ENCODE measurements around the gene PRKG1. TPM values are rescaled to one million over a fixed set of nuclear protein-coding genes. Genes with fewer than 3 reads are reported as not detected.

PRKG1 gene
- total RNA-seq, 1 donor from 2014 or later: 0.17 TPM

DNA sequence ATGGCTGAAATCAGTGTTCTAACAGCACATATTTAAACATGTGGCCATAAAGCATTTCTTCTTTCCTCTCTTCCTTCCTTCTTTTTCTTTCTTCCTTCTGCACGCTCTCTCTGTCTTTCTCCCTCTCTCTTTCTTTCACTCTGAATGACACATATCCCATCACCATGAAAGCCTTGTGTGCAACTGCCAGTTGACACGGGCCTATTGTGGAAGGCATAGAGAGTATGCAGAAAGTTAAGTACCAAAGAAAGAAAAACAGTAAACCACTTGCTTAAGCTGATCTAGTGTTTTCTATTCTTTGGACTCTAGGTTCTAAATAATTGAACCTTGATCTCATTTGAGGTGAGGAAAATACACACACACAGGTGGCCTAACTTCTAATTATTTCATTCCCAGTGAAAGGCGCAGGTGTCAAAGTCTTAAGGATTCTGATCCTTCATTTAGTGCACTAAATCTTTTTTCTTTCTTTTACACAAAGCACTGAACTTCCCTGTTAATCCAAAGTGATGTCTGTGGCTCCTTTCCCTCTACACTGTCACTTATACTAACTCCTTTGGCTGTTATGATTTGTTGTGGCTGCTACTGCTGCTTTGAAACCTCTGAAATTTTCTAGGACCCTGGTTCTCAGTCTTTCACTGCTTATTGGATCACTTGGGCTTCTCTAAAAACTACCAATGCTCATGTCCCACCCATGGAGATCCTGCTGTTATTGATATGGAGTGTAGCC is 1257.5 kb downstream of the PRKG1 start:
- no peak for DNase-seq (ENCODE audit: low read depth)
- TF ChIP-seq, protein P1, sequence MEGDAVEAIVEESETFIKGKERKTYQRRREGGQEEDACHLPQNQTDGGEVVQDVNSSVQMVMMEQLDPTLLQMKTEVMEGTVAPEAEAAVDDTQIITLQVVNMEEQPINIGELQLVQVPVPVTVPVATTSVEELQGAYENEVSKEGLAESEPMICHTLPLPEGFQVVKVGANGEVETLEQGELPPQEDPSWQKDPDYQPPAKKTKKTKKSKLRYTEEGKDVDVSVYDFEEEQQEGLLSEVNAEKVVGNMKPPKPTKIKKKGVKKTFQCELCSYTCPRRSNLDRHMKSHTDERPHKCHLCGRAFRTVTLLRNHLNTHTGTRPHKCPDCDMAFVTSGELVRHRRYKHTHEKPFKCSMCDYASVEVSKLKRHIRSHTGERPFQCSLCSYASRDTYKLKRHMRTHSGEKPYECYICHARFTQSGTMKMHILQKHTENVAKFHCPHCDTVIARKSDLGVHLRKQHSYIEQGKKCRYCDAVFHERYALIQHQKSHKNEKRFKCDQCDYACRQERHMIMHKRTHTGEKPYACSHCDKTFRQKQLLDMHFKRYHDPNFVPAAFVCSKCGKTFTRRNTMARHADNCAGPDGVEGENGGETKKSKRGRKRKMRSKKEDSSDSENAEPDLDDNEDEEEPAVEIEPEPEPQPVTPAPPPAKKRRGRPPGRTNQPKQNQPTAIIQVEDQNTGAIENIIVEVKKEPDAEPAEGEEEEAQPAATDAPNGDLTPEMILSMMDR (conservative IDR thresholded peaks at IDR 0.05; ENCODE audit: low read depth, low read length): no peak
- no peak overlapping the region for H3K4me3 ChIP-seq (ENCODE audit: low read depth, low read length)

DNA sequence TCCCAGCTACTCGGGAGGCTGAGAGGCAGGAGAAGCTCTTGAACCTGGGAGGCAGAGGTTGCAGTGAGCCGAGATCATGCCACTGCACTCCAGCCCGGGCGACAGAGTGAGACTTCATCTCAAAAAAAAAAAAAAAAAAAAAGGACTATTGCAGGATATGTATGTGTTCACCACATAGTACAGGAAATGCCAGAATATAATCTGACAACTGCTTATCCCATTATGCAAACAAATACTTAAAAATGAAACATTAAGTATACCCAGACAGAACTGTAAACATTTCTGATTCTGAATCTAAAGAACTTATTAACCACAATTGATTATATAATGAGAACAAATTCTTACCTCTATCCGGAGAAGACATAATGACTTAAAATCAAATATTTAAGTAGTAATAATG is 1258.5 kb downstream of the PRKG1 start:
- no peak overlapping the region for H3K4me3 ChIP-seq (ENCODE audit: low read depth, low read length)
- TF ChIP-seq, protein P1 (conservative IDR thresholded peaks at IDR 0.05; ENCODE audit: low read depth, low read length): no peak
- no peak for DNase-seq (ENCODE audit: low read depth)

DNA sequence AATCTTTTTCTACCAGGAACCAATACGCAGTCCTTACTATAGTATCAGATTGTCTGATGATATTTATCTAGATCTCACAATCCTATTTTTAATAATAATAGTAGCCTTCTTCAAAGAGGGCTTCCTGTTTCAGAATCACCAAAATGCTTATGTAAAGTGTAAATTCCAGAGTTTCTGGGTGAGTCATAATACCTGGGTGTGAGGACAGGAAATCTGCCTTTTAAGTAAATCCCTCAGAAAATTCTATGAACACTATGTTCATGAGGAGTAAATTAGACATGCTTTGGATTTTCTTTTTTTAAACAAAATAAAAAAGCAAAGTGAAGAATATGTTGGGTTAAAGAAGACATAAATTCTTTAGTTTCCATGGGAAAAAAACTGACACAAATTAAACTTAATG is 1260.3 kb downstream of the PRKG1 start:
- TF ChIP-seq, protein P1 (conservative IDR thresholded peaks at IDR 0.05; ENCODE audit: low read depth, low read length): no peak
- no peak overlapping the region for H3K4me3 ChIP-seq (ENCODE audit: low read depth, low read length)
- DNase-seq (ENCODE audit: low read depth): no peak

DNA sequence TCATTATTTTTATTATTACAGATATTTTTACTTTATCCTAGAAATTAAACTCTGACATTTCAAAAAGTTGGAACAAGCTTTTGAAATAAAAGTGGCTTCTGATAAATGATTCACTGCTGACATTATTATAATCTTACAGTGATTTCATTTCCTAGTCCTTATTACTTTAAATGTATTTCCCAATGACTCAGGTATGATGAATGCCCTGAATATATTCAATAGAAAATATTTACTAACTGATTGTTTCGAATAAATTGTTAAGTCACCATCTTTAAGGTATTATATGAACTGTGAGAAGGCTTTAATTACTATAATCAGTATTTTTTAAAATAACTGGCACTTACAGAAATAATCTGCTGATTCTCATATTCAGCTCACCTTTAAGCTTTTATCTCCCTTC is 1261.4 kb downstream of the PRKG1 start:
- TF ChIP-seq, protein P1 (conservative IDR thresholded peaks at IDR 0.05; ENCODE audit: low read depth, low read length): no peak
- H3K4me3 ChIP-seq (ENCODE audit: low read depth, low read length): no peak overlapping the region
- DNase-seq (ENCODE audit: low read depth): no peak

DNA sequence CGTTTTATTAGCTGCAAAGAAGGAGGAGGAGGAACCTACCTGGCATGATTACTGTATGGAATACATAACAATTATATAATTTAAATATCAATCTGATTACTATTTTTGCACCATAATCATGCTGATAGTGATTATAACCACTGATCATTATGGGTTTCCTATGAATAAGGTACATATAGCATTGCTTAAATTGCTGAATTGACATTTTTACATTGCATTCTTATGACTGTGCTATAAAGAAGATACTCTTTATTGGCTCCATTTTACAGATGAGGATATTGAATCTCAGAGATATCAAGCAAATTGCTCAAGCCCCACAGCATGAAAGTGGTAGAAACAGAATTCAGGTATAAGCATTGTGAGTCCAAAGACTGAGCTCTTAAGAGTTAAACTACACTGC is 1262.9 kb downstream of the PRKG1 start:
- no peak for DNase-seq (ENCODE audit: low read depth)
- no peak overlapping the region for H3K4me3 ChIP-seq (ENCODE audit: low read depth, low read length)
- TF ChIP-seq, protein P1 (conservative IDR thresholded peaks at IDR 0.05; ENCODE audit: low read depth, low read length): no peak

DNA sequence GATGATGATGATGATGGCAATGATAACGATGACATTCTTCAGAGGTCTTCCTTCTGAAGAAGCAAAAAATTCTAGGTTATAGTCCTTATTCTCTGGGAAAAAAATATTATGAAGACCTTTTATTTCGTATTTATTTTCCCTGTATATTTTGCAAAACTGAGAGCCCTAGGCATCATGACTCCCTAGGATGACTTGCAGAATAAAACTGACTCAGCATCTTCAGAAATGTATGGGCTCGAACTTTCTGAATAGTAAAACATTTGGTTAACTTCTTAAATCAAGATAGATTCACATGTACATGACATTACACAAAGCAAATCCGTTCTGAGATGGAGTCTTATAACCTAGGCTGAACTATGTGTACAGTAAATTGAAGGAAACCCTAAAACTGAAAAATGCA is 1269.2 kb downstream of the PRKG1 start:
- H3K4me3 ChIP-seq (ENCODE audit: low read depth, low read length): no peak overlapping the region
- no peak for DNase-seq (ENCODE audit: low read depth)
- TF ChIP-seq, protein P1 (conservative IDR thresholded peaks at IDR 0.05; ENCODE audit: low read depth, low read length): no peak

All from epithelial cell of proximal tubule (primary cell).